HG03439 (cell line): ENCODE results near the gene ACTRT2.

ENCODE experiments used
- ATAC-seq: cut with Tn5 transposase; IDR thresholded peaks from one replicate; pipeline ENCODE4 v1.9.1; 2021; ENCODE audit warnings: mild to moderate bottlenecking, moderate library complexity; ENCODE audit not compliant: unreplicated experiment

ACTRT2 gene

DNA sequence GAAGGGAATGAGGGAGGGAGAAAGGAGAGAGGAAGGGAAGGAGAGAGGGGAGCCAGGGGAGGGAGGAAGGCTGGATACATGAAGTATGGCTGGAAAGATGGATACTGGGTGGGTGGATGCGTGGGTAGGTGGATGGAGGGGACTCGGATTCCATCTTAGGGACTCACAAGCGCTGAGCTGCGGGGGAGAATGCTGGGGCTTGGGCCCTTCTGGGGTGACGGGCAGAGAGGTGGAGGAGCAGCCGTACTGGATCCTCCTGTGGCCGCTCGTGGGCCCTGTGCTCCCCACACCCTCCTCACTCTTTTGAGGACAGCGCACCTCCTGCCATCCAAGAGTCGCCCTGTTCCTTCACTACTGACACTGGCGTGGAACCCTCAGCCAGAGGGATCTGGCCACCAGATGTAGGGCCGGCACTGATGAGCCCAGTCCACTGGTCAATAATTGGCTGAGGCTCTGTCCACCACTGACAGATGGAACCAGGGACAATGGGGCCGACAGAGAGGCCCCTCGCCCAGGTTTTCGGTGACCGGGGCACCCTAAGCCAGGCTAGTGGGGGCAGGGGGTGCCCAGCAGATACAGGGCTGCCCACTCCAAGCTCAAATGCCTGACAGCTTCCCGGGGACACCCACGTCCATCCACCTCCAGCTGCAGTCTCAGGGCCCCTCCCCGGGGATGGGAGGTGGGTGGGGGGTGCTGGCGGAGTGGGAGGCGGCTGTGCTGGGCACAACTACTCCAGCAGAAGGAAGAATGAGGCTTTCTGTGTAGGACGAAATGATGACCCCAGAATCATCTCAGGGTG is 4.4 kb upstream of the ACTRT2 start:
- ATAC-seq = no peak

DNA sequence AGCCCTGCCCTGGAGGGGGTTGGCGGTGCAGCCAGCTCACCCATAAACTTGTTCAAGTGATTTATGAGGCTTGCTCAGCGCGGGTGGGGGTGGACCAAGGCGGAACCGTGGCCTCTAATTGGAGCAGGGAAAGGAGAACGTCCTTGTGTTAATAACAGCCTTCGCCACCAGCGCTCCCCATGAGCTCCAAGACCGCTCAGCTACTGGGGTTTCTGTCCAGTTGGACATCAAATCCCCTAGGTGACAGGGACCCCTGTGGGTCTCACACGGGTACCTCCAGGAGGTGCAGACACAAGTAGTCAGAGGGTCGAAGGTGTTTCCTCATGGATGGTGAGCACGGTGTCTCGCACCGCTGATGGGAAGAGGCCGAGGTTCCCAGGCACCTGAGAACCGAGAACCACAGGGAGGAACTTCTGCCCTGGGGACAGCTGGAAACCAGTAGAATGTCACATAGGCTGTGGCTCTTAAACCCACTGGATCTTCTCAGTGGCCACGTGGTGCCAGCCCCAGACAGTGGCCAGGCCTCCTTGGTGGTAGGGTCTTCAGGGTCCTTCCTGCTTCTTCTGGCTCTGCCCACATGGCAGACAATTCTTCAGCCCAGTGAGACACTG is 3.7 kb upstream of the ACTRT2 start:
- ATAC-seq = no peak

DNA sequence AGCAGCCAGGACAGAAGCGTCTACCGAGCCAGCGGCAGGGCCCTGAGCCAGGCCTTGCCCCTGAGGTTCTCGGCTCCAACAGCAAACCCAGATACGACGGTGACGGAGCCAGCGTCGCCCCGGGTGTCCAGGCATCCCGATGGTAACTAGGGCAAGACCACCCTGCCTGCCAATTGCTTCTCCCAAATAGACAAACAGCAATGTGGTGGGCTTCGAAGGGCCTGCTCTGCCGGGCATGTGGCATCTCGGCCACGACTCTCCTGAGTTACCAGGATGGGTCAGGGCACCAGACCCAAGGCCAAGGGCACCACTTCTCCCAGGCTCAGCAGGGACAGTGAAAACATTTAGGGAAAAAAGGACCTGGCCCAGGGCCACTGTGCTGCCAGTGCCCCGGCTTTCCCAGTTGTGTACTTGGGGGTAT is 3.2 kb upstream of the ACTRT2 start:
- ATAC-seq = no peak

DNA sequence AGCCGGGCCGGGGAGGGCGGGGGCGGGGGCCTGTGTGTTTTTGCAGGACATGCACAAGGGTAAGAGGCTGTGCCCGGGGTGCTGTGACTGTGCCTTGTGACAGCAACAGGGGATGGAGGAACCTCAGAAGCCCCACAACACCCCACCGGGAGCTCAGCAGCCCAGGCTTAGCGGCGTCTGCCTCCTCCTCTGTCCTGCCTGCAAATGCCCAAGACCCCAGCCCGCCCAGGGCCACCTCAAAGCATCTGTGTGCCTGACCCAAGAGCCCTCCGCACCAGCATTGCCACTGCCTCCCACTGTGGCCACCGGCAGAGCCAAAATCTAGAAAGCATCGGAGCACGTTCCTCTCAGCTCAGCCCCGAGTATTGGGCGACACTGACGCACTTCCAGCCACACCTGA is 2.7 kb upstream of the ACTRT2 start:
- no peak for ATAC-seq

DNA sequence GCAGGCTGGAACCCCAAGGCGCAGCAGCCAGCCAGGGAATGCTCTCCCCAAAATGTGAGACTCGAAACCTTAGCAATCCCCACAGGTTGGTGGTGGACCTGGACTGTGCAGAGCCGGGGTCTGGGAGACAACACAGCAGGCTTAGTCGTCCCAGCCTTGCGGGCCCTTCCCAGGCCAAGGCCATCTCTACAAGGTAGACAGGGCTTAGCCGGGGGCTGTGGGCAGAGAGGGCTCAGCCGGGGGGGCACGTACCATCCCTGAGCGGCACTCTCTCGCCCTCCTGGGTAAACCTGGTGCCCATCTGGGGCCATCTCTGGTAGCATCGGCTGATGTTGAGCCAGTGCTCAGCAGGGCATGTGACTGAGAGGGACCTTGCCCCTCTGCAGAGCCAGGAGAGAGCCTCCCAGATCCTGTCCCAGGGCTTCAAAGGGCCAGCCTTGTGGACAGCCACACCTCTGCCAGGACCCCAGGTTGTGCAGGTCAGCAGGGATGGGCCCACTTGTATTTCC is 2.2 kb upstream of the ACTRT2 start:
- no peak for ATAC-seq

DNA sequence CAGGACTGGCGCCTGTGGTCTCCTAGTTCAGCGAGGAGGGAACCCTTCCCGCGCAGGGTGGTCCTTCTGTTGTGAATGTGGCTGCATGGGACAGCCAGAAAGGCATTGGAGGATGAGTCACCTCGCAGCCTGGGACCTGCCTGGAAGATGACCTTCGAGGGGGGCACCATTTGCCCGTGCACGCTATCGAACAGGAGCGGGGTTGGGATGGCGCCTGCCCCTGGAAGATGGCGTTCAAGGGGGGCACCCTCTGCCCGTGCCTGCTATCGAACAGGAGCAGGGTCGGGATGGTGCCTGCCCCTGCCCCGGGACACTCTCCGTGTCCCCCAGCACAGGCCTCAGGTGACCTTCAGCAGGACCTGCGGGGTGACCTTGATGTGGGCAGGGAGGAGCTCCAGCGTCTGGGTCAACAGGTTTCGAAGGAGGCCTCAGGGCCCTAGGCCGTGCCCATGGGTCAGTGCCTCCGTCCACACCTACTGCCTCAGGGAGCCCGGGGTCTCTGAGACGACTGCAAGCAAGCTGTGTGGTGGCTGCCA is 1.7 kb upstream of the ACTRT2 start:
- no peak for ATAC-seq

DNA sequence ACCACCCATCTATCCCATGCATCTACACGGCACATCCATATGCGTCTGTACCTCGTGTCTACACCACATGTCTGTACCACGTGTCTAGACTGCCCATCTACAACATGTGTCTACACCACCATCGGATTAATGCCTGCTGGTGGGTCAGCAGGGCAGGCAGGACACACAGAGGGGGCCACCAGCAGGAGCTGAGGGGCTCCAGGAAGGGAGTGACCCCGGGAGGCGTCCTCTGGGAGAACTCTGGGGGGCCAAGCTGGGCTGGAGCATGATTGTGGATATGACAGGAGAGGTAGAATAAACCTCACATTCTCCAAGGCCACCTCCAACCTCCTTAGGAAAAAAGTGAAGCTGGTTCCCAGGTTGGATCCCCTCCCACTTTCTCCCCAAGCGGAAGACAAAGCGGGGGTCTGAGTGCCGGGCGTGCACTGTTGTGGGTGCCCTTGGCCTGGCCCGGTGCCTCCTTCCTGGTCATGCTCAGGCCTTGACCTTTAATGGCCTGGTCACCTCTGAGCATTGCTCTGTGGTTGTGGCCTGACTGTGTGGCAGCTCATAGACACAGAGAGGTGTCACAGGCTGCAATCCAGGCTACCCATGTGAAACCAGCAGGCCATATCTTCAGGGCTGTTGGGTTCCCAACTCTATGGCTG is 881 bp upstream of the ACTRT2 start:
- no peak for ATAC-seq

DNA sequence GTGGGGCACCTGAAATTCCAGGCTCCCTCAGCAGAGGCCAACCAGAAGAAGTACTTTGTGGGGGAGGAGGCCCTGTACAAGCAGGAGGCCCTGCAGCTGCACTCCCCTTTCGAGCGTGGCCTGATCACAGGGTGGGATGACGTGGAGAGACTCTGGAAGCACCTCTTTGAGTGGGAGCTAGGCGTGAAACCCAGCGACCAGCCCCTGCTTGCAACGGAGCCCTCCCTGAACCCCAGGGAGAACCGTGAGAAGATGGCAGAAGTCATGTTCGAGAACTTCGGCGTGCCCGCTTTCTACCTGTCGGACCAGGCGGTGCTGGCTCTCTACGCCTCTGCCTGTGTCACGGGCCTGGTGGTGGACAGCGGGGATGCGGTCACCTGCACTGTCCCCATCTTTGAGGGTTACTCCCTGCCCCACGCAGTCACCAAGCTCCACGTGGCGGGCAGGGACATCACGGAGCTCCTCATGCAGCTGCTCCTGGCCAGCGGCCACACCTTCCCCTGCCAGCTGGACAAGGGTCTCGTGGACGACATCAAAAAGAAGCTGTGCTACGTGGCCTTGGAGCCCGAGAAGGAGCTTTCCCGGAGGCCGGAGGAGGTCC is 634 bp downstream of the ACTRT2 start:
- no peak for ATAC-seq

DNA sequence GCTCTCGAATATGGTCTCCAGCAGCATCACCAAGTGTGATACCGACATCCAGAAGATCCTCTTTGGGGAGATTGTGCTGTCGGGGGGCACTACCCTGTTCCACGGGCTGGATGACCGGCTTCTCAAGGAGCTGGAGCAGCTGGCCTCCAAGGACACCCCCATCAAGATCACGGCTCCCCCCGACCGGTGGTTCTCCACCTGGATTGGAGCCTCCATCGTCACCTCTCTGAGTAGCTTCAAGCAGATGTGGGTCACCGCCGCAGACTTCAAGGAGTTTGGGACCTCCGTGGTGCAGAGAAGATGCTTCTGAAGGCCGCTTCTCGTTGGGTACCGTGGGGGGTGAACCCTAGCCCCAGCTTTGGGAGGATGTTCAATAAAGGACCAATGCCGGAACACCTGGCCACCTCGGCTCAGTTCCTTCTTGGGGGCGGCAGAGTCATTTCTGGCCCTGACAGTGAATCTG is 1.3 kb downstream of the ACTRT2 start:
- no peak for ATAC-seq

DNA sequence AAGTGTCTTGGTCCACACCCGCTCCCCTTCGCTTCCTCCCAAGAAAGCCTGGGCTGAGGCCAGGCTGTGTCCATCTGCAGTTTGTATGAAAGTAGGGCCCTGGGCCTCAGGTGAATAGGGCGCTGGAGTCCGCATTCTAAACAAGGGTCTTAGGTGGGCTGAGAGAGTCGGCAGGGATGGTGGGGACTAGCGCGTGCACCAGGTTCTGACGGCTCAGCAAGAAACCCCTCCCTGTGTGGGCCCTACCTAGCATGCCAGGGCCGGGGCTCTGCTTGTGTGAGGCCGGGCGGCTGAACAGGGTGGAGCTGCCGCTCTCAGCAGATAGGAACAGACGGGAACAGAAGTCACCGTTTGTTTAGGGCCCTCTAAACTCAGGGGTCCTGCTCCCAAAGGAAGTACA is 1.7 kb downstream of the ACTRT2 start:
- no peak for ATAC-seq

DNA sequence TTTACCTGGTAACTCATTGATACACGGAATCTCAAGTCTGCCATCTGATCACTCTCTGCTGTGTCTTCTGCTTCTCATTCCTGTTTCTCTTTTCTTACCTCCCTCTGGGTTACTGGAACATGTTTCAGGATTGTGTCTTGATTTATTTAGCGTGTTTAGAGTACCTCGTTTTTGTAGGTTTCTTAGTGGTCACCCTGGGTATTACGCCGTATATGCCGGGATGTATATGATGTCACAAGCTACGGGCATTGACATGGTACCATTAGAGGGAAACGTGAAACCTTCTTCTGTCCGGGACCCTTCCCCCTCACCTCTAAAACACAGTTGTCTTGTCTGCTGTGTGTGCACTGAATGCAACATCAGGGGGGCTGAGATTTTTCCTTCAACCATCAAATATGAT is 2.8 kb downstream of the ACTRT2 start:
- ATAC-seq = no peak

DNA sequence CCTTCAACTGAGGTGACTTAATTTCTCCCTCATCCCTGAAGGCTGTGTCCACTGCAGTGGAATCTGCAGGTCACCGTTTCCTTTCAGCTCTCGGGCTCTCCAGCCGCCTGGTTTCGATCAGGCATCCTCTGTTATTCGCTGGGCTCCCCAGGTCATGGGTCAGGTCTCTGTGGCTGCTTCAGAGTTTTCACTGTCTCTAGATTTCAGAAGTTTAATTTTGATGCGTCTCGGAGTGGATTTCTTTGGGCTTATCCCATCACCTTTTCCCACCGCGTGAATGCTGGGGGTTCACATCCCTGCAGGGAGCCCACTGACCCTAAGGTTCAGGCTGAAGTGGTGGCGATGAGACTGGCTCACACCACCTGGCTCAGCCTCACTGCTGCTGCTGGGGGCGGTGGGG is 3.3 kb downstream of the ACTRT2 start:
- no peak for ATAC-seq

DNA sequence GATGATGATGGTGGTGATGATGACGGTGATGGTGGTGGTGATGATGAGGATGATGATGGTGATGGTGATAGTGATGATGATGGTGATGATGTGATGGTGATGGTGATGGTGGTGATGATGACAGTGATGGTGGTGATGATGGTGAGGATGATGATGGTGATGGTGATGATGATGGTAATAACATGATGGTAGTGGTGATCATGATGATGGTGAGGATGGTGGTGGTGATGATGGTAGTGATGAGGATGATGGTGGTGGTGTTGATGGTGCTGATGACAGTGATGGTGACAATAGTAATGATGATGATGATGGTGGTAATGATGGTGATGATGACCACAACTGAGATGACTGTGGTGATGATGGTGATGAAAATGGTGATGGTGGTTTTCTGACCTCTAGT is 4.9 kb downstream of the ACTRT2 start:
- ATAC-seq = no peak

DNA sequence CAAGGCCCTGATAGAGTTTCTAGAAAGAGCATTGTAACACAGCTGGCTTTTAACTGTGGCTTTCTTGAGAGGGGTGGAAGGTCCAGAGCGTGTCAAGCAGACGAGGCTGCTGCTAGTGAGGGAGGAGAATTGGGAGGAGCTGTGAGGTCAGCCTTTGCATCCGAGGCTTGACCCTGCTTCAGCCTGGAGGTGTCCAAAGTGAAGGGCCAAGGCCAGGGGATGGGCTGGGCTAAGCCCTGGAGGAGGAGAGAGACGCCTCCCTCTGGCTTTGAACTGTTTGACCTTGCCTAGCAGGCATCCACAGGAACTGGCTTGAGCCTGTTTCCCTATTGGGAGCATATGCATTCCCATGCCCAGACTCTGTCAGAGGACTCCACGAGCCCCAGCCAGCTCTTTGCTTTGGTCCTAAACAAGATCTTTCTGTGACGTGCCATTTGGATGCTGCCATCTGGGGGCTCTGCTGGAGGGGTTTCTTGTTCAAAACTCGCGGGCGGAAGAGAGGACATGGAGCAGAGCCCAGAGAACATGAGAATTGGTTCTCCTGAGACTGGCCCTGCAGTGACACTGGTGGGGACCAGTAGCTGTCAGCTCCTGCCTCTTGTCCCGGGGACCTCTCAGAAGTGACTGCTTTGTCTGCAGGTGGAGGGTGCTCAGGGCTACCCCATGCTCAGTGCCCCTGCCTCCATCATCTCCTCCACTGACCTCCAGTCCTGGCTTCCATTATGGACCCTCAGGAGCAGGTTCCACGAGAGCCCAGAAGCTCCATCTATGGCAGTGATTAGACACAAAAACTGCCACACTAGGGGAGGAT is 5.5 kb downstream of the ACTRT2 start:
- ATAC-seq = no peak

DNA sequence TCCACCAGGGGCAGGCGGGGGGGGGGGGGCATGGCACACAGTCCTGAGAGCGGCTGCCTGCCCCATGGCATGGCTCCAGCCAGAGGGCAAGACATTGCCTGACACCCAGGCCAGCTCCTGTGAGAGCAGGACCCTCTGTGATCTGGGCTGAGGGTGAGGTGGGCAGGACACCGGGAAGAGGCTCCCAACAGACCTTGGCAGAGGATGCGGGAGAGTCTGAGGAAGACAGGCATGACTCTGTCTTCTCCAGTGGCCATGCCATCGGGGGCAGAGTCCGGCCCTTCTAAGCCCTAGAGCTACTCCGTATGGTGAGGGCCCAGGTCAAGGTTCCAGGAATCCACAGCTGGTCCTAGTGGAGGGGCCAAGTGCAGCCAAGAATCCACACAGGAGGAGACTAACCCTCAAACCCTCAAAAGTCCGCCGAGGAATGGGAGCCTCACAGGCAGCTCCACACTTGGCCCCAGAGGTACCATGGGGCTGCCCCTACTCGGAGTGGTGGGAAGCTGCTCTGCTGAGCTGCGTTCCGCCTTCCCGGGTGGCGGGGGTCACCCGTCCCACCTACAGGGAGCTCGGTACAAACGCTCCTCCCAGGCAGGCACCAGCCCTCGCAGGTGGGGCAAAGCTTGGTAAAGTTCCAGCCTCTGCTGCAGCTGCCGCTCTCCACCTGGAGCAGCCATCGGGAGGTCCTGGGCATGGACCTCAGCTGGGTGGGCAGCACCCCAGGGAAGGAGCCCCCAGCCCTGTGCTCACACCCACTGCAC is 6.5 kb downstream of the ACTRT2 start:
- no peak for ATAC-seq

DNA sequence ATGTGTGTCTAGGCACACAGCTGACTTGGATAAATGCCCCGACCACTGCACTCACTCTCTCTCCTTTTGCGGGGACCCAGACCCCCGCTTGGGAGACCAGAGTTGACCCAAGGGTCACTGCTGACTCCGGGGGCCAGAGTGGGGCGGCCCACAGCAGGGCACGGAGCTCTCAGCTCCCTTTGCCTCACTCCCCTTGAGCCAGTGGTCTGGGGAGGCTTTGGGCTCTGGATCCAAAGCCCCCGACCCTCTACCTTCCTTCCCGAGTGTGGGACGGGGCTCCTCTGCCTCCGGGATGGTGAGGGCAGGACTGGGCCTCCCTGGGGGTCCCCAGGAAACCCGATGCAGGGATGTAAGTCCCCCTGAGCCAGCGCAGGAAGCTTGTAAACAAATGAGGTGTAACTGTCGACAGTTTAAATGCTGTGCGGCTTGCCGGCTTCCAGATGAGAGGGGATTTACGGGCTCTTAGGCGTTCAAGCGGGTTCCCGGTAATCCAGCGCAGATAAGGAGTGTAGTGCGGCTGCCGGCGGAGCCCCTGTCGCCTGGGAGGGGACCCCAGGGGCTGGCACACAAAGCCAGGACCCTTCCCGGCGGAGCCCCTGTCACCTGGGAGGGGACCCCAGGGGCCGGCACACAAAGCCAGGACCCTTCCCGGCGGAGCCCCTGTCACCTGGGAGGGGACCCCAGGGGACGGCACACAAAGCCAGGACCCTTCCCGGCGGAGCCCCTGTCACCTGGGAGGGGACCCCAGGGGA is 7.4 kb downstream of the ACTRT2 start:
- ATAC-seq = no peak

DNA sequence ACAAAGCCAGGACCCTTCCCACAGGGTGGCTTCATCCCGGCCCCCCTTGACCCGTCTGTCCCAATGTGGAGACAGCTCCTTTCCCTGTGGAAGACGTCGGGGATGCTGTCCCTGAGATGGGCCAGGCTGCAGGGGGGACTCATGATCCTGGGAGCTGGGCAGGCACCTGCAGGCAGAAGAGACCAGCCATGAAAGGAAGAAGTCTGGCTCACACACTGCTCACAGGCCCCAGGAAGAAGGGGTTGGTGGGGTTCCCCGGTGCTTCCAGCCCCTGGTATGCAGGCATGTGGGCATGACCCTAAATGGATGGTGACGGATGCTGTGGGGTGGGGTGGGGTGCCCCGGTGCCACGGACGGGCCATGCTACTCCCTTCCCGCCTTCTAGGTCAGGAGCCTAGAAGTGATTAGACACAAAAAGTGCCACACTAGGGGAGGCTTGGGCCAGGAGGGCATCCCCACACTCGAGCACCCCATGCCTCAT is 8.3 kb downstream of the ACTRT2 start:
- no peak for ATAC-seq

DNA sequence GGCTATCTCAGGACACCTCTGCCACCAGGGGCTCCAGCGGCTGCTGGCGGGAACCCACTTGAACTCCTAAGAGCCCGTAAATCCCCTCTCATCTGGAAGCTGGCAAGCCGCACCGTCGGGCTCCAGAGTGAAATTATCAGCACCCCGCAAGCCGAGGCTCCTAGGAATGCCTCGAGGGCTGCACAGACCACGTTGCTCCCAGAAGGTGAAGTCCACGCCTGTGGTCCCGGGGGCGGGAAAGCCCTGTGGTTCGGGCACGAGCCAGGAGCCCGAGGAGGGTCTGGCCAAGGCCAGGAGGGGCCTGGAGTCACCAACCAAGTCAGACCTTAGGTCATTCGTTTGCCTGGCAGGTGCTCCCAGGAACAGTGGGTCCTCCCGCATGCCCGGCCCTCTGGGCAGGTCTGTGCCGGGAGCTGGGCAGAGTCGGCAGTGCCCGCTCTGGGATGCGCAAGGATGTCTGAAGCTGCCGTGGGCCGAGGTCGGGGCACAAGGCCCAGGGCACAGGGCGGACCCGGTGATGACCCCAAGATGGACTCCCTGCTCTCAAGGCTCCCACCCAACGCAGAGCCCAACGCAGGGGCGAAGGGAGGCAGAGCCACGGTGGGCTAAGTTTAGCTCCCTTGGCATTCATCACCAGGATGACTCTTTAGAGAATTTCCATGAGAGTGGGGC is 8.9 kb downstream of the ACTRT2 start:
- no peak for ATAC-seq
